HG03575 (cell line): ENCODE data around the gene GRK6.

Source experiments
- ATAC-seq: cut with Tn5 transposase; IDR thresholded peaks from one replicate; pipeline ENCODE4 v1.9.1; 2021; ENCODE audit not compliant: unreplicated experiment, insufficient number of reproducible peaks, low FRiP score; ENCODE audit errors: extremely low read depth

Gene GRK6

DNA sequence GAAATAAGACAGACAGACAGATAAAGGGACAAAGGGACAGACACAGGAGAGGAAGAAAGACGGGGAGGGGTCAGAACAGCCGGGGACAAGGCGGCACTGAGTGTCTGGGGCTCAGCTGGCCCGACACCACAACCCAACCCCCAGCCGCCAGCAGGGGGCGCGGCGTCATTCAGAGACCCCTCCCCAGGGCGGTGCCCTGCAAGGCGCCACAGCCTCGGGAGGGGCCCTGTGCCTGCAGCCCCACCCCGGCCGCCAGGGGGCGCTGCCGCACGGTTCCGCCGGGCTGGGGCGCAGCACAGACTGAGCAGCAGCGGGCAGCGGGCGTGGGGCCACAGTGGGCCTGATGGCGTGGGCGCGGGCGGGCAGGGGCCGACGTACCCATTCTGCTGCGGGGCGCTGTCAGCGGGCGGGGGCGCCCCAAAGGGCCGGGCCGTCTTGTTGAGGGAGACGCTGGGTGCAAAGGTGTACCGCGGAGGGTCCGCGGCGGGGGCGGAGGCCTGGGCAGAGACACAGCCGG is 65.0 kb downstream of the GRK6 start:
- ATAC-seq: no peak

DNA sequence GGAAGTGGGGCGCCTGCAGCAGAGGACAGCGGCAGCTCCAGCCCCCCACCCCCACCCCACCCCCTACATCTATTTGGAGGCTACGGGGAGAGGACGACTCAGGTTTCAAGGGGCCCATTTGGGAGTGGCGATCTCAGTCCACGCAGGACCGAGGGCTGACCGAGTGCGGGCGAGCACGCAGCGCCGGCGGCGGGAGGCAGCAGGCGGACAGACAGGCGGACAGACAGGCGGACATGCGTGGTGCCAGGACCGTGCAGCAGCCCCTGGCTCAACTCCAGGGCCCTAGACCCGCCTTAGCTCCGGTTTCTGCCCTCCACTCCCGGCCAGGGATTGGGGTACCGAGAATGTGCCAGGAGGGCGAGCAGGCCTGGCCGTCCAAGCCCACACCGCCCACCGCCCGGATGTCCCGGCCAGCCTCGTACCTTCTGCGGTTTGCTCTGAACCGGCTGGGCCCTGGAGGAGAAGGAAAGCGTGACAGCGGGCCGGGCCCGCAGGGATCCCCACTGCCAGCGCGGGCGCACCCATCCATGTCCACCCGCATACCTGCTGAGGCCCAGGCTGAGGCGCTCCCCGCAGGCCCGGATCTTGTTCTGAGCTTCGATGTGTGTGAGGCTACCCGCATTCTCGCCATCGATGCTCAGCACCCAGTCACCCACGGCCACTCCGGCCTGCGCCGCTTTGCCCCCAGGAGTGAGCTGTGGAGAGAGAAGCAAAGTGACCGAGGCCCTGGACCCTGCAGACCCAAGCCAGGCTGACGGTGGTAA is 65.7 kb downstream of the GRK6 start:
- no peak for ATAC-seq
